ENCODE data around the gene CASP6. TPM values are rescaled to one million over a fixed set of nuclear protein-coding genes. Genes with fewer than 3 reads are reported as not detected.

CASP6 gene
- total RNA-seq, 1 donor from 2014 or later, result 41.9 TPM

DNA sequence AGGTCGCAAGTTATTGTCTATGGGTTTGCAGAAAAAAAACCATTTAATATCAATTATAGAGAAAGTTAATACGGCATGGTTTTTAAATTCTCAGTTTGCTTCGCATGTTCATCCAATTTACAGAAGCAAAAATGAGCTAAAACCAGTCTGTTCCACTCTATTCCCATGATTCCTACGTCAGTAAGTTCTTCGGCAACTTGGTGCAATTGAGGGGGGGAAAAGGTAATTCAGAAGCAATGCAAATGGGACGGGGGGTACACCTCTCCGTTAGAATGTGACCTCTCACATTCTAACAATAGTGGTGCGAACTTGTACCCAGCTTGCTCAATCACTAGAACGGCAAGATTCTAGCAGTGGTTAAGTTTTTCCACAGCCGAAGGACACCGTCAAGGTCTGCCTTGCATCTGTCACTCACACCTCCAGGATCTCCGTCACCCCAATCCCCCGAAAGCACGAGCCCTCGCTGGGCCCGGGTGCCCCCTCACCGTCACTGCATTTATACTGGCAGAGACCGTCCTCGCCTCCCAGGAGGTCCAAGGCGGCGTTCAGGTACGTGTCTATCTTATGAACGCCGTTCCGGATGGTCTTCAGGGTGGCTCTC lies 26.0 kb upstream of the CASP6 start:
- peak overlapping the region; percentile 95 for H3K4me3 Mint-ChIP-seq
- TF ChIP-seq, protein P1, sequence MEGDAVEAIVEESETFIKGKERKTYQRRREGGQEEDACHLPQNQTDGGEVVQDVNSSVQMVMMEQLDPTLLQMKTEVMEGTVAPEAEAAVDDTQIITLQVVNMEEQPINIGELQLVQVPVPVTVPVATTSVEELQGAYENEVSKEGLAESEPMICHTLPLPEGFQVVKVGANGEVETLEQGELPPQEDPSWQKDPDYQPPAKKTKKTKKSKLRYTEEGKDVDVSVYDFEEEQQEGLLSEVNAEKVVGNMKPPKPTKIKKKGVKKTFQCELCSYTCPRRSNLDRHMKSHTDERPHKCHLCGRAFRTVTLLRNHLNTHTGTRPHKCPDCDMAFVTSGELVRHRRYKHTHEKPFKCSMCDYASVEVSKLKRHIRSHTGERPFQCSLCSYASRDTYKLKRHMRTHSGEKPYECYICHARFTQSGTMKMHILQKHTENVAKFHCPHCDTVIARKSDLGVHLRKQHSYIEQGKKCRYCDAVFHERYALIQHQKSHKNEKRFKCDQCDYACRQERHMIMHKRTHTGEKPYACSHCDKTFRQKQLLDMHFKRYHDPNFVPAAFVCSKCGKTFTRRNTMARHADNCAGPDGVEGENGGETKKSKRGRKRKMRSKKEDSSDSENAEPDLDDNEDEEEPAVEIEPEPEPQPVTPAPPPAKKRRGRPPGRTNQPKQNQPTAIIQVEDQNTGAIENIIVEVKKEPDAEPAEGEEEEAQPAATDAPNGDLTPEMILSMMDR (conservative IDR thresholded peaks at IDR 0.05), result no peak
- H3K36me3 Mint-ChIP-seq, result peaks cover 16% of the 10 kb centered on the region
- H3K27ac Mint-ChIP-seq, result peak overlapping the region; percentile 74
- peaks cover 19% of the 10 kb centered on the region for H3K4me1 Mint-ChIP-seq (ENCODE audit: unreplicated experiment)
- DNase-seq (ENCODE audit: extremely low spot score, unreplicated experiment), result no peak
- H3K27me3 Mint-ChIP-seq, result no peaks in the 10 kb centered on the region
- H3K9me3 Mint-ChIP-seq, result no peaks in the 10 kb centered on the region

DNA sequence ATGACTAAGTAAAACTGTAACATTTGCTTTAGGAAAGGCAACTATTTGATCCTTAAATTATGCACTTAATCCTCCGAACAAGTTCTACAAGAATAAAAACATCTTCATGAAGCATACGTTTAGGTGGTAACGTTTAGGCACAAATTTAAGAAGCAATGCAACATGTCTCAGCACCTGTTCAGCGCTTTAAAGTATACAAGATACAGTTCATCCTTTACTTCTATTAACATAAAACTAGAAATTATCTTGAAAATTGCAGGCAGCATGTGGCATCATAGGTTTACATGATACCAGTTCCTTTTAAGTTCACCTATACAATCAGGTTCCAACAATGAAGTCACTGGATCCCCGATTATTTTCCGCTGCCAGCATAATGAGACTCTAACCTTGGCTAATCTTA lies 25.1 kb upstream of the CASP6 start:
- Mint-ChIP-seq H3K9me3 (no peaks in the 10 kb centered on the region), H3K36me3 (peaks cover 17% of the 10 kb centered on the region), H3K4me3 (peak overlapping the region; percentile 95), H3K4me1 (ENCODE audit: unreplicated experiment) (peaks cover 19% of the 10 kb centered on the region), H3K27me3 (no peaks in the 10 kb centered on the region), H3K27ac (peak overlapping the region; percentile 74)
- TF ChIP-seq, protein P1 (conservative IDR thresholded peaks at IDR 0.05), result no peak
- no peak for DNase-seq (ENCODE audit: extremely low spot score, unreplicated experiment)

DNA sequence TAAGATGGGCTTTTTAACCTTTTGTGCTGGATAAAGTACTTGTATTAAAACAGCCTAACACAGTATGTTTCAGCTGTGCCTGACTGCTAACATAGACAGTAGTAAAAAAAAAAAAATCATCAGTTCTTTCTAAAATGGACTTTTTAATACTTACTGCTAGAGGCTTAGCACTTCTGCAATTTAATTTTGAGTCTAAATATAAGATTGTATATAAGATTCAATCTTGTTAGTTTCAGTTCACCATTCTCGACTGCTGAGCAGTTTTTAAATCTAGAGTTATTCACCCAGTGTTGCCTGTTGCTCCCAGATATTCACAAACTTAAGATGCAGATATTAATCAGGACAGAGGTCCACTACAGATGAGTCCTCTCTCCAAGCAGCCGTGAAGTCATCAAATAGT lies 19.9 kb upstream of the CASP6 start:
- TF ChIP-seq, protein P1 (conservative IDR thresholded peaks at IDR 0.05), result no peak
- no peak overlapping the region for H3K4me3 Mint-ChIP-seq

DNA sequence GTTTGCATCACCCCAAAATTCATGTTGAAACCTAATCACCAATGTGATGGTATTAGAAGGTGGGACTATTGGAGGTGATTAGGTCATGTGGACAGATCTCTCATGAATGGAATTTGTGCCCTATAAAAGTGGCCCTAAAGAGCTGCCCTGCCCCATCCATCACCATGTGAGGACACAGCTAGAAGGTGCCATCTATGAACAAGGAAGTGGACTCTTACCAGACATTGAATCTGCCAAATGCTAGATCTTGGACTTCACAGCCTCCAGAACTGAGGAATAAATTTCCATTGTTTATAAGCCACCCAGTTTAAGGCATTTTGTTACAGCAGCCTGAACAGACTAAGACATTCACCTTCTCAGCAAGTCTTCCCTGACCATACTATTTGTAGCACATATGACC lies 19.1 kb upstream of the CASP6 start:
- TF ChIP-seq, protein P1 (conservative IDR thresholded peaks at IDR 0.05), result no peak
- Mint-ChIP-seq H3K36me3 (peaks cover 23% of the 10 kb centered on the region), H3K27ac (no peak overlapping the region), H3K27me3 (no peaks in the 10 kb centered on the region), H3K9me3 (no peaks in the 10 kb centered on the region), H3K4me1 (ENCODE audit: unreplicated experiment) (peaks cover 8% of the 10 kb centered on the region), H3K4me3 (no peak overlapping the region)
- DNase-seq (ENCODE audit: extremely low spot score, unreplicated experiment), result no peak

More for the DNA sequence above, 19.9 kb upstream of the CASP6 start:
- no peaks in the 10 kb centered on the region for H3K9me3 Mint-ChIP-seq
- peaks cover 13% of the 10 kb centered on the region for H3K4me1 Mint-ChIP-seq (ENCODE audit: unreplicated experiment)
- no peak overlapping the region for H3K27ac Mint-ChIP-seq
- H3K36me3 Mint-ChIP-seq, result peaks cover 26% of the 10 kb centered on the region
- DNase-seq (ENCODE audit: extremely low spot score, unreplicated experiment), result no peak
- no peaks in the 10 kb centered on the region for H3K27me3 Mint-ChIP-seq

DNA sequence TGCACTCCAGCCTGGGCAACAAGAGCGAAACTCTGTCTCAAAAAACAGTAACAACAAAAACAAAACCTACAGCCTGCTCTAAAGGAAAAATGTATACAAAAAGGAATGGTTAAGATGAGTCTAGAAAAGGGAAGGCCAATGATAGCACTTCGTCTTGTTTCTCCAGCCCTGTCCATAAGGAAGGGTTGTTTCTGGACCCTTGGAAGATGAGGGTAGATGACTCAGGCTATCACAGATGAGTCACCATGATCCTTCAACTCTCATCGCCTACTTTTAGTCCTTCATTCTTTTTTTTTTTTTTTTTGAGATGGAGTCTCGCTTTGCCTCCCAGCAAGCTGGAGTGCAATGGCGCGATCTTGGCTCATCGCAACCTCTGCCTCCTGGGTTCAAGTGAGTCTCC lies 17.8 kb upstream of the CASP6 start:
- Mint-ChIP-seq H3K9me3 (no peaks in the 10 kb centered on the region), H3K36me3 (peaks cover 30% of the 10 kb centered on the region), H3K4me1 (ENCODE audit: unreplicated experiment) (peaks cover 3% of the 10 kb centered on the region), H3K27ac (no peak overlapping the region), H3K4me3 (no peak overlapping the region), H3K27me3 (no peaks in the 10 kb centered on the region)
- no peak for DNase-seq (ENCODE audit: extremely low spot score, unreplicated experiment)
- TF ChIP-seq, protein P1 (conservative IDR thresholded peaks at IDR 0.05), result no peak
